GM19324 (cell line): ENCODE results near the gene TMEM14C.

Experiments used
- ATAC-seq: cut with Tn5 transposase; IDR thresholded peaks from one replicate; pipeline ENCODE4 v1.9.1; 2021; ENCODE audit warnings: mild to moderate bottlenecking, moderate library complexity; ENCODE audit not compliant: unreplicated experiment, low FRiP score

The TMEM14C gene

GRCh38 chr6:10759312-10759839 lies 36.5 kb downstream of the TMEM14C start:
- ATAC-seq, result no peak

- ATAC-seq, result no peak
Measured at GRCh38 chr6:10759884-10760329, 37.0 kb downstream of the TMEM14C start.

GRCh38 chr6:10763006-10763405 lies 40.1 kb downstream of the TMEM14C start:
- ATAC-seq, result no peak

GRCh38 chr6:10769419-10769818 lies 46.5 kb downstream of the TMEM14C start:
- ATAC-seq, result no peak

GRCh38 chr6:10771371-10771894 lies 48.6 kb downstream of the TMEM14C start:
- ATAC-seq, result no peak

- no peak for ATAC-seq
Measured at GRCh38 chr6:10778230-10778629, 55.4 kb downstream of the TMEM14C start.

- ATAC-seq, result no peak
Measured at GRCh38 chr6:10779076-10779475, 56.2 kb downstream of the TMEM14C start.
